ENCODE data around the gene UBXN11. TPM values are rescaled to one million over a fixed set of nuclear protein-coding genes. Genes with fewer than 3 reads are reported as not detected.

The UBXN11 gene
- total and polyA plus RNA-seq, 2 of the 13 experiments (the other 11 are each of a cell fraction or from before 2014, with no cell fraction given) = 9.3 to 10.4 TPM

DNA sequence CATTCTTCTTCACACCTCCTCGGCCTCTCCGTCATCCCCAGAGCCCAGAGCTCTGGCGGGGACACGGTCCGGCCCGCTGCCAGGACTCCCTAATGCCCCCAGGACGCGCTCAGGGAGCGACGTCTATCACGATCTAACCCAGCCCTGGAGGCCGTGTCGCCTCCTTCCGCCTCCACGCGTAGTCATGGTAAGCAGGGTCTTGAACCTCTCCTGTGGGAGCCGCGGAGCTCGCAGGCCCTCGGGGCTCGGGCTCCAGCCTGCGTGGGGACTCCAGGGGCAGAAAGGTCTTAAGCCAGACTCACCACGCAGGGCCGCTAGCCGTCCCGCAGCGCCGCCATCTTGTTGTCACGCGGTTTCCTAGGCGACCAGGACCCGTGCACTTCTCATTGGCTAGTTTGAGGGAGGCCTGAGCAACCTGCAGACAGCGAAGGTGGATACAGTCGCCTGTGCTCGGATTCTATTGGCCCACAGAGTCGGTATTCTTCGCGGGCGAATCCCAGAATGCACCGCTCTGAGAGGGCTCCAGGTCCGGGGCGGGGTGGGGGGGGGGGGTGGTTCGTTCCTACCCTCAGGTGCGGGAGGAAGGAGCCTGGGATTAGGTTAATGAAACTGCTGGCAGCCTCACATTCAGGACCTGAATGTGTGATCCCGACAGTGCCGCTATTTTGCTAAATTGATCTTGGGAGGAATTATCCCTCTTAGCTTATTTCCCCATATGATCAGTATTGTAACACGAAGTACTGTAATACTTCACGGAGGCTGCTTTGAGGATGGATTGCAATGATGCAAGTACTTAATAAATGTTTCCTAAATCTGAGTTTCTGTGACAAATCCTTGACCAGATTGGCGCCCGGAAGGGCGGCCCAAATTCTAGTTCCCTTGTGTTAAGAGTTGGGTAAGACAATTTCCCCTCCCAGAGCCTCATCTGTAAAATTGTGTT, at the start of gene UBXN11 (continued):
- no peak for TF ChIP-seq ISL2 (CRISPR knock-in tag; IDR thresholded peaks at IDR 0.05)
- no peak for TF ChIP-seq PCBP1 (IDR thresholded peaks at IDR 0.05; ENCODE audit: borderline replicate concordance, low read depth, low read length)
- TF ChIP-seq FOSL1 (CRISPR knock-in tag; IDR thresholded peaks at IDR 0.05; ENCODE audit: borderline replicate concordance) = no peak
- TF ChIP-seq KLF9 (CRISPR knock-in tag; IDR thresholded peaks at IDR 0.05; ENCODE audit: low read depth) = no peak
- no peak for TF ChIP-seq ZNF20 (CRISPR knock-in tag; IDR thresholded peaks at IDR 0.05)
- no peak for TF ChIP-seq TSC22D2 (CRISPR knock-in tag; IDR thresholded peaks at IDR 0.05; ENCODE audit: borderline replicate concordance)
- no peak for TF ChIP-seq SMC3 (IDR thresholded peaks at IDR 0.05; ENCODE audit: low read length)
- TF ChIP-seq SP140L (CRISPR knock-in tag; IDR thresholded peaks at IDR 0.05; ENCODE audit: borderline replicate concordance) = no peak
- TF ChIP-seq, protein P1, sequence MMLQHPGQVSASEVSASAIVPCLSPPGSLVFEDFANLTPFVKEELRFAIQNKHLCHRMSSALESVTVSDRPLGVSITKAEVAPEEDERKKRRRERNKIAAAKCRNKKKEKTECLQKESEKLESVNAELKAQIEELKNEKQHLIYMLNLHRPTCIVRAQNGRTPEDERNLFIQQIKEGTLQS (CRISPR knock-in tag; IDR thresholded peaks at IDR 0.05) = no peak
- TF ChIP-seq ZNF431 (CRISPR knock-in tag; IDR thresholded peaks at IDR 0.05; ENCODE audit: borderline replicate concordance, low read depth) = no peak
- TF ChIP-seq PPARG (CRISPR knock-in tag; conservative IDR thresholded peaks at IDR 0.05) = no peak
- TF ChIP-seq RELA (CRISPR knock-in tag; IDR thresholded peaks at IDR 0.05) = no peak
- no peak for TF ChIP-seq ELF1 (CRISPR knock-in tag; IDR thresholded peaks at IDR 0.05)
- TF ChIP-seq SP1 (IDR thresholded peaks at IDR 0.05) = no peak
- TF ChIP-seq SP1 (CRISPR knock-in tag; IDR thresholded peaks at IDR 0.05) = no peak
- no peak for TF ChIP-seq ZNF24 (IDR thresholded peaks at IDR 0.05)
- TF ChIP-seq SNAPC2 (CRISPR knock-in tag; IDR thresholded peaks at IDR 0.05) = peak; percentile 79; the same call in 1 of the 2 replicates
- TF ChIP-seq TEAD3 (CRISPR knock-in tag; optimal IDR thresholded peaks at IDR 0.05; ENCODE audit: borderline replicate concordance) = no peak
- TF ChIP-seq, protein P2, sequence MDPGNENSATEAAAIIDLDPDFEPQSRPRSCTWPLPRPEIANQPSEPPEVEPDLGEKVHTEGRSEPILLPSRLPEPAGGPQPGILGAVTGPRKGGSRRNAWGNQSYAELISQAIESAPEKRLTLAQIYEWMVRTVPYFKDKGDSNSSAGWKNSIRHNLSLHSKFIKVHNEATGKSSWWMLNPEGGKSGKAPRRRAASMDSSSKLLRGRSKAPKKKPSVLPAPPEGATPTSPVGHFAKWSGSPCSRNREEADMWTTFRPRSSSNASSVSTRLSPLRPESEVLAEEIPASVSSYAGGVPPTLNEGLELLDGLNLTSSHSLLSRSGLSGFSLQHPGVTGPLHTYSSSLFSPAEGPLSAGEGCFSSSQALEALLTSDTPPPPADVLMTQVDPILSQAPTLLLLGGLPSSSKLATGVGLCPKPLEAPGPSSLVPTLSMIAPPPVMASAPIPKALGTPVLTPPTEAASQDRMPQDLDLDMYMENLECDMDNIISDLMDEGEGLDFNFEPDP (CRISPR knock-in tag; conservative IDR thresholded peaks at IDR 0.05) = no peak
- TF ChIP-seq, protein P3, sequence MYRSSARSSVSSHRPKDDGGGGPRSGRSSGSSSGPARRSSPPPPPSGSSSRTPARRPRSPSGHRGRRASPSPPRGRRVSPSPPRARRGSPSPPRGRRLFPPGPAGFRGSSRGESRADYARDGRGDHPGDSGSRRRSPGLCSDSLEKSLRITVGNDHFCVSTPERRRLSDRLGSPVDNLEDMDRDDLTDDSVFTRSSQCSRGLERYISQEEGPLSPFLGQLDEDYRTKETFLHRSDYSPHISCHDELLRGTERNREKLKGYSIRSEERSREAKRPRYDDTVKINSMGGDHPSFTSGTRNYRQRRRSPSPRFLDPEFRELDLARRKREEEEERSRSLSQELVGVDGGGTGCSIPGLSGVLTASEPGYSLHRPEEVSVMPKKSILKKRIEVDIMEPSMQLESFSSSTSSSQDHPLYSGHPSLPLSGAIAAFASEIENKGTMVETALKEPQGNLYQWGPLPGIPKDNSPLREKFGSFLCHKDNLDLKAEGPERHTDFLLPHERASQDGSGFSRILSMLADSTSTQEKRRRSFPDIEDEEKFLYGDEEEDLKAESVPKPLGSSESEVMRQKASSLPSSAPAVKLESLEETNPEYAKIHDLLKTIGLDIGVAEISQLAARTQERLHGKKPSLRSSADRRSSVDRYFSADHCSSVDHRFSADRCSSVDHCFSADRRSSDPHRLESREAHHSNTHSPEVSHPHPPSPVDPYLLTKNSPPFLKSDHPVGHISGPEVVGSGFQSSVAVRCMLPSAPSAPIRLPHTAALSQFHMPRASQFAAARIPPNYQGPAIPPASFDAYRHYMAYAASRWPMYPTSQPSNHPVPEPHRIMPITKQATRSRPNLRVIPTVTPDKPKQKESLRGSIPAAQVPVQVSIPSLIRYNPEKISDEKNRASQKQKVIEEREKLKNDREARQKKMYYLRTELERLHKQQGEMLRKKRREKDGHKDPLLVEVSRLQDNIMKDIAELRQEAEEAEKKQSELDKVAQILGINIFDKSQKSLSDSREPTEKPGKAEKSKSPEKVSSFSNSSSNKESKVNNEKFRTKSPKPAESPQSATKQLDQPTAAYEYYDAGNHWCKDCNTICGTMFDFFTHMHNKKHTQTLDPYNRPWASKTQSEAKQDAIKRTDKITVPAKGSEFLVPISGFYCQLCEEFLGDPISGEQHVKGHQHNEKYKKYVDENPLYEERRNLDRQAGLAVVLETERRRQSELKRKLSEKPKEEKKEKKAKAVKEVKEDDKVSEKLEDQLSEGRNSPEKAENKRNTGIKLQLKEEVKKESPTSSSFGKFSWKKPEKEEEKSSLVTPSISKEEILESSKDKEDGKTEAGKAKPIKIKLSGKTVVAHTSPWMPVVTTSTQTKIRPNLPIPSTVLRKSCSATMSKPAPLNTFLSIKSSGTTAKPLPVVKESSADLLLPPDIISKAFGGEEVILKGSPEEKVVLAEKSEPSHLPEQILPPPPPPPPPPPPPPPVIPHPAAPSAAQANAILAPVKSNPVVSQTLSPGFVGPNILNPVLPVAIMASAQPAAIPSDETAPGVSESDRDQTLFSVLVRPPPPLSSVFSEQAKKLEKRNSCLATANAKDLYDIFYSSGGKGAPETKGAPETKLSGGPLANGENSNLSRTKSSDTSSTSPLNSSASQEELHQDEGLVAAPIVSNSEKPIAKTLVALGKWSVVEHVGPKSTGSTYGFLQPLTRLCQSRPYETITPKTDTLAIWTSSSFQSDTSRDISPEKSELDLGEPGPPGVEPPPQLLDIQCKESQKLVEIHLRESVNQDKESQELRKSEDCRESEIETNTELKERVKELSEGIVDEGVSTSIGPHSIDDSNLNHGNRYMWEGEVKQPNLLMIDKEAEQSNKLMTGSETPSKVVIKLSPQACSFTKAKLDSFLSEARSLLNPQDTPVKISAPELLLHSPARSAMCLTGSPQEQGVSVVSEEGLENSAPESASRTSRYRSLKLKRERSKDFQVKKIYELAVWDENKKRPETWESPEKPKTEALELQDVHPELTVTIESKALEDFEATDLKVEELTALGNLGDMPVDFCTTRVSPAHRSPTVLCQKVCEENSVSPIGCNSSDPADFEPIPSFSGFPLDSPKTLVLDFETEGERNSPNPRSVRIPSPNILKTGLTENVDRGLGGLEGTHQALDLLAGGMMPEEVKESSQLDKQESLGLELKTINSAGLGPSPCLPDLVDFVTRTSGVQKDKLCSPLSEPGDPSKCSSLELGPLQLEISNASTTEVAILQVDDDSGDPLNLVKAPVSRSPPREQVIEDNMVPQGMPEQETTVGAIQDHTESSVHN (CRISPR knock-in tag; IDR thresholded peaks at IDR 0.05) = no peak
- no peak for TF ChIP-seq ZNF878 (CRISPR knock-in tag; IDR thresholded peaks at IDR 0.05)
